Peyer's patch (tissue), 4 donors: ENCODE results near the gene JMJD4.

Source experiments
- POLR2A ChIP-seq, 2 donors: fragments of 450-650 bp; IDR thresholded peaks; one replicate each; pipeline ENCODE4 v1.5.1; 2017; ENCODE audit warnings: antibody characterized with exemption in 2 of 2, mild to moderate bottlenecking in 2 of 2, moderate library complexity in 2 of 2
- TF ChIP-seq, protein P1 (sequence below), 6 experiments: fragments of 450-650 bp in 4 of 6; fragments of 200-600 bp in 2 of 6; sonication (generic) in 1 of 6; IDR thresholded peaks; one replicate each; pipeline ENCODE4 v1.5.1; 2017 to 2019; ENCODE audit warnings: antibody characterized with exemption in 6 of 6, mild to moderate bottlenecking in 3 of 6, moderate library complexity in 1 of 6

DNA sequence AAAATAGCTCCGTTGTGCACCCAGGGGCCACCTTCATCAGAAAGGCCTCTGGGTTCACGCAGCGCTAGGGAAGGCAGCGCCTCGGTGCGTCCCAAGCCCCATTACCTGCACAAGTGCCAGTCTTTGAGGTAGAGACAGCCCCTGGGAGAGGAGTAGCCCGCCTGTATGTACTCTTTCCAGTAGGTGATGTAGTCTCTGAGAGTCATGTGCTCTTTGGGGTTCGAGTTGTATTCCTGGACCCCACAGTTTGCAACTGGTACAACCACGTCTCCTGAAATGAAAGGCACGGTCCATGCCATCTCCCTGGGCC, 601 bp downstream of the JMJD4 start:
- TF ChIP-seq, protein P1, sequence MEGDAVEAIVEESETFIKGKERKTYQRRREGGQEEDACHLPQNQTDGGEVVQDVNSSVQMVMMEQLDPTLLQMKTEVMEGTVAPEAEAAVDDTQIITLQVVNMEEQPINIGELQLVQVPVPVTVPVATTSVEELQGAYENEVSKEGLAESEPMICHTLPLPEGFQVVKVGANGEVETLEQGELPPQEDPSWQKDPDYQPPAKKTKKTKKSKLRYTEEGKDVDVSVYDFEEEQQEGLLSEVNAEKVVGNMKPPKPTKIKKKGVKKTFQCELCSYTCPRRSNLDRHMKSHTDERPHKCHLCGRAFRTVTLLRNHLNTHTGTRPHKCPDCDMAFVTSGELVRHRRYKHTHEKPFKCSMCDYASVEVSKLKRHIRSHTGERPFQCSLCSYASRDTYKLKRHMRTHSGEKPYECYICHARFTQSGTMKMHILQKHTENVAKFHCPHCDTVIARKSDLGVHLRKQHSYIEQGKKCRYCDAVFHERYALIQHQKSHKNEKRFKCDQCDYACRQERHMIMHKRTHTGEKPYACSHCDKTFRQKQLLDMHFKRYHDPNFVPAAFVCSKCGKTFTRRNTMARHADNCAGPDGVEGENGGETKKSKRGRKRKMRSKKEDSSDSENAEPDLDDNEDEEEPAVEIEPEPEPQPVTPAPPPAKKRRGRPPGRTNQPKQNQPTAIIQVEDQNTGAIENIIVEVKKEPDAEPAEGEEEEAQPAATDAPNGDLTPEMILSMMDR (IDR thresholded peaks at IDR 0.05), result no peak
- TF ChIP-seq POLR2A (IDR thresholded peaks at IDR 0.05), result no peak
